Stimulated activated CD8-positive, alpha-beta memory T cell treated with anti-CD3 and anti-CD28 coated beads, Interleukin-4, amount 100 ng/mL, for 24 hours (primary cell): ENCODE data around the gene BOLA3.
"Not testable (repeated sequence)": the region's sequence is repeated elsewhere in the genome, so short reads cannot be mapped to it uniquely, and the experiment has no call there.

Source experiments
- DNase-seq: peaks from one replicate; pipeline ENCODE4 v3.0.0-alpha.2; 2020; ENCODE audit warnings: low read depth

BOLA3 gene

GRCh38 chr2:74101574-74102300, 46.0 kb downstream of the BOLA3 start:
- no peak for DNase-seq

- no peak for DNase-seq
Observed at GRCh38 chr2:74100254-74101216, 47.2 kb downstream of the BOLA3 start.

- no peak for DNase-seq
Observed at GRCh38 chr2:74099835-74100234, 47.9 kb downstream of the BOLA3 start.

- no peak for DNase-seq
Observed at GRCh38 chr2:74099271-74099670, 48.4 kb downstream of the BOLA3 start.

GRCh38 chr2:74097574-74097973, 50.1 kb downstream of the BOLA3 start:
- DNase-seq: no peak

GRCh38 chr2:74096052-74096451, 51.7 kb downstream of the BOLA3 start:
- DNase-seq: no peak

GRCh38 chr2:74095632-74096031, 52.1 kb downstream of the BOLA3 start:
- DNase-seq: no peak

- DNase-seq: no peak
Observed at GRCh38 chr2:74094291-74094690, 53.4 kb downstream of the BOLA3 start.

GRCh38 chr2:74093840-74094239, 53.9 kb downstream of the BOLA3 start:
- DNase-seq: no peak

- no peak for DNase-seq
Observed at GRCh38 chr2:74093426-74093825, 54.3 kb downstream of the BOLA3 start.

- no peak for DNase-seq
Observed at GRCh38 chr2:74092275-74092674, 55.4 kb downstream of the BOLA3 start.

GRCh38 chr2:74091391-74091790, 56.3 kb downstream of the BOLA3 start:
- DNase-seq: no peak

GRCh38 chr2:74089816-74090745, 57.6 kb downstream of the BOLA3 start:
- no peak for DNase-seq

- not testable (repeated sequence) for DNase-seq
Observed at GRCh38 chr2:74088676-74089075, 59.0 kb downstream of the BOLA3 start.

- DNase-seq: no peak
Observed at GRCh38 chr2:74087696-74088095, 60.0 kb downstream of the BOLA3 start.

- DNase-seq: no peak
Observed at GRCh38 chr2:74086021-74086420, 61.7 kb downstream of the BOLA3 start.
